Measurements from ENCODE around the gene SEZ6L.

Gene SEZ6L

GRCh38 chr22:26141831-26142230, 27.4 kb upstream of the SEZ6L start:
- Histone ChIP-seq H3K9ac (ENCODE audit: low read length in 5 of 5) (no peak overlapping the region), H3K4me1 (ENCODE audit: control insufficient read depth in 5 of 5, insufficient read depth in 5 of 5, low read length in 5 of 5) (peaks cover 0 to 2% (median 0%) of the 10 kb centered on the region in 5 donors), H3K27me3 (ENCODE audit: control insufficient read depth in 5 of 5, insufficient read depth in 4 of 5, low read length in 5 of 5) (peaks cover 0 to 18% (median 5%) of the 10 kb centered on the region in 5 donors)

GRCh38 chr22:26143806-26144325, 25.4 kb upstream of the SEZ6L start:
- H3K9me3 ChIP-seq (ENCODE audit: control insufficient read depth in 5 of 5, low read length in 5 of 5): no peaks in the 10 kb centered on the region
- H3K4me1 ChIP-seq (ENCODE audit: control insufficient read depth in 5 of 5, insufficient read depth in 5 of 5, low read length in 5 of 5): peaks cover 0 to 2% (median 0%) of the 10 kb centered on the region in 5 donors
- no peak overlapping the region for H3K9ac ChIP-seq (ENCODE audit: low read length in 5 of 5)
- no peaks in the 10 kb centered on the region for H3K36me3 ChIP-seq (ENCODE audit: control insufficient read depth in 5 of 5, insufficient read depth in 5 of 5, low read length in 5 of 5)
- H3K27ac ChIP-seq (ENCODE audit: low read depth, low read length): no peak overlapping the region
- H3K4me3 ChIP-seq (ENCODE audit: low read depth in 1 of 5, low read length in 5 of 5): no peak overlapping the region
- H3K27me3 ChIP-seq (ENCODE audit: control insufficient read depth in 5 of 5, insufficient read depth in 4 of 5, low read length in 5 of 5): peaks cover 0 to 19% (median 3%) of the 10 kb centered on the region in 5 donors

More at GRCh38 chr22:26141831-26142230, 27.4 kb upstream of the SEZ6L start:
- no peaks in the 10 kb centered on the region for H3K36me3 ChIP-seq (ENCODE audit: control insufficient read depth in 5 of 5, insufficient read depth in 5 of 5, low read length in 5 of 5)
- no peak overlapping the region for H3K27ac ChIP-seq (ENCODE audit: low read depth, low read length)
- no peaks in the 10 kb centered on the region for H3K9me3 ChIP-seq (ENCODE audit: control insufficient read depth in 5 of 5, low read length in 5 of 5)
- H3K4me3 ChIP-seq (ENCODE audit: low read depth in 1 of 5, low read length in 5 of 5): no peak overlapping the region

GRCh38 chr22:26159886-26160285, 9.4 kb upstream of the SEZ6L start:
- Histone ChIP-seq H3K36me3 (ENCODE audit: control insufficient read depth in 5 of 5, insufficient read depth in 5 of 5, low read length in 5 of 5) (no peaks in the 10 kb centered on the region), H3K9ac (ENCODE audit: low read length in 5 of 5) (no peak overlapping the region), H3K27ac (ENCODE audit: low read depth, low read length) (no peak overlapping the region), H3K4me1 (ENCODE audit: control insufficient read depth in 5 of 5, insufficient read depth in 5 of 5, low read length in 5 of 5) (no peaks in the 10 kb centered on the region), H3K27me3 (ENCODE audit: control insufficient read depth in 5 of 5, insufficient read depth in 4 of 5, low read length in 5 of 5) (peaks cover 3 to 28% (median 14%) of the 10 kb centered on the region in 5 donors), H3K9me3 (ENCODE audit: control insufficient read depth in 5 of 5, low read length in 5 of 5) (peaks cover 0 to 5% (median 4%) of the 10 kb centered on the region in 5 donors), H3K4me3 (ENCODE audit: low read depth in 1 of 5, low read length in 5 of 5) (no peak overlapping the region)

- peaks cover 6 to 29% (median 13%) of the 10 kb centered on the region in 5 donors for H3K27me3 ChIP-seq (ENCODE audit: control insufficient read depth in 5 of 5, insufficient read depth in 4 of 5, low read length in 5 of 5)
- H3K36me3 ChIP-seq (ENCODE audit: control insufficient read depth in 5 of 5, insufficient read depth in 5 of 5, low read length in 5 of 5): no peaks in the 10 kb centered on the region
- no peak overlapping the region for H3K27ac ChIP-seq (ENCODE audit: low read depth, low read length)
- H3K9me3 ChIP-seq (ENCODE audit: control insufficient read depth in 5 of 5, low read length in 5 of 5): peaks cover 0 to 5% (median 0%) of the 10 kb centered on the region in 5 donors
- H3K9ac ChIP-seq (ENCODE audit: low read length in 5 of 5): no peak overlapping the region
- H3K4me1 ChIP-seq (ENCODE audit: control insufficient read depth in 5 of 5, insufficient read depth in 5 of 5, low read length in 5 of 5): no peaks in the 10 kb centered on the region
- no peak overlapping the region for H3K4me3 ChIP-seq (ENCODE audit: low read depth in 1 of 5, low read length in 5 of 5)
Measured at GRCh38 chr22:26161746-26162145, 7.5 kb upstream of the SEZ6L start.

GRCh38 chr22:26162926-26163325, 6.3 kb upstream of the SEZ6L start:
- Histone ChIP-seq H3K27ac (ENCODE audit: low read depth, low read length) (no peak overlapping the region), H3K4me1 (ENCODE audit: control insufficient read depth in 5 of 5, insufficient read depth in 5 of 5, low read length in 5 of 5) (no peaks in the 10 kb centered on the region), H3K9ac (ENCODE audit: low read length in 5 of 5) (no peak overlapping the region), H3K9me3 (ENCODE audit: control insufficient read depth in 5 of 5, low read length in 5 of 5) (peaks cover 0 to 5% (median 0%) of the 10 kb centered on the region in 5 donors), H3K4me3 (ENCODE audit: low read depth in 1 of 5, low read length in 5 of 5) (no peak overlapping the region), H3K27me3 (ENCODE audit: control insufficient read depth in 5 of 5, insufficient read depth in 4 of 5, low read length in 5 of 5) (peaks cover 10 to 33% (median 19%) of the 10 kb centered on the region in 5 donors), H3K36me3 (ENCODE audit: control insufficient read depth in 5 of 5, insufficient read depth in 5 of 5, low read length in 5 of 5) (no peaks in the 10 kb centered on the region)

GRCh38 chr22:26164174-26164573, 5.1 kb upstream of the SEZ6L start:
- H3K4me1 ChIP-seq (ENCODE audit: control insufficient read depth in 5 of 5, insufficient read depth in 5 of 5, low read length in 5 of 5): peaks cover 0 to 9% (median 5%) of the 10 kb centered on the region in 5 donors
- no peak overlapping the region for H3K27ac ChIP-seq (ENCODE audit: low read depth, low read length)
- peaks cover 16 to 36% (median 27%) of the 10 kb centered on the region in 5 donors for H3K27me3 ChIP-seq (ENCODE audit: control insufficient read depth in 5 of 5, insufficient read depth in 4 of 5, low read length in 5 of 5)
- no peak overlapping the region for H3K4me3 ChIP-seq (ENCODE audit: low read depth in 1 of 5, low read length in 5 of 5)
- no peaks in the 10 kb centered on the region for H3K9me3 ChIP-seq (ENCODE audit: control insufficient read depth in 5 of 5, low read length in 5 of 5)
- H3K36me3 ChIP-seq (ENCODE audit: control insufficient read depth in 5 of 5, insufficient read depth in 5 of 5, low read length in 5 of 5): no peaks in the 10 kb centered on the region
- no peak overlapping the region for H3K9ac ChIP-seq (ENCODE audit: low read length in 5 of 5)

- no peak overlapping the region for H3K27ac ChIP-seq (ENCODE audit: low read depth, low read length)
- no peak overlapping the region for H3K9ac ChIP-seq (ENCODE audit: low read length in 5 of 5)
- peaks cover 0 to 20% (median 13%) of the 10 kb centered on the region in 5 donors for H3K4me1 ChIP-seq (ENCODE audit: control insufficient read depth in 5 of 5, insufficient read depth in 5 of 5, low read length in 5 of 5)
- H3K36me3 ChIP-seq (ENCODE audit: control insufficient read depth in 5 of 5, insufficient read depth in 5 of 5, low read length in 5 of 5): no peaks in the 10 kb centered on the region
- no peaks in the 10 kb centered on the region for H3K9me3 ChIP-seq (ENCODE audit: control insufficient read depth in 5 of 5, low read length in 5 of 5)
- no peak overlapping the region for H3K4me3 ChIP-seq (ENCODE audit: low read depth in 1 of 5, low read length in 5 of 5)
- peaks cover 25 to 57% (median 40%) of the 10 kb centered on the region in 5 donors for H3K27me3 ChIP-seq (ENCODE audit: control insufficient read depth in 5 of 5, insufficient read depth in 4 of 5, low read length in 5 of 5)
Measured at GRCh38 chr22:26168330-26168851, 871 bp upstream of the SEZ6L start.

- Histone ChIP-seq H3K4me1 (ENCODE audit: control insufficient read depth in 5 of 5, insufficient read depth in 5 of 5, low read length in 5 of 5) (peaks cover 0 to 20% (median 13%) of the 10 kb centered on the region in 5 donors), H3K4me3 (ENCODE audit: low read depth in 1 of 5, low read length in 5 of 5) (peak overlapping the region in 2 of 5 donors; percentile 29 to 50), H3K36me3 (ENCODE audit: control insufficient read depth in 5 of 5, insufficient read depth in 5 of 5, low read length in 5 of 5) (no peaks in the 10 kb centered on the region), H3K9ac (ENCODE audit: low read length in 5 of 5) (no peak overlapping the region), H3K27ac (ENCODE audit: low read depth, low read length) (no peak overlapping the region), H3K9me3 (ENCODE audit: control insufficient read depth in 5 of 5, low read length in 5 of 5) (no peaks in the 10 kb centered on the region), H3K27me3 (ENCODE audit: control insufficient read depth in 5 of 5, insufficient read depth in 4 of 5, low read length in 5 of 5) (peaks cover 28 to 58% (median 44%) of the 10 kb centered on the region in 5 donors)
Measured at GRCh38 chr22:26168939-26169314, 335 bp upstream of the SEZ6L start.

GRCh38 chr22:26170112-26170492, 840 bp downstream of the SEZ6L start:
- Histone ChIP-seq H3K4me3 (ENCODE audit: low read depth in 1 of 5, low read length in 5 of 5) (peak overlapping the region in 3 of 5 donors; percentile 29 to 50 (median 30)), H3K36me3 (ENCODE audit: control insufficient read depth in 5 of 5, insufficient read depth in 5 of 5, low read length in 5 of 5) (no peaks in the 10 kb centered on the region), H3K9me3 (ENCODE audit: control insufficient read depth in 5 of 5, low read length in 5 of 5) (no peaks in the 10 kb centered on the region), H3K9ac (ENCODE audit: low read length in 5 of 5) (no peak overlapping the region), H3K27ac (ENCODE audit: low read depth, low read length) (no peak overlapping the region), H3K4me1 (ENCODE audit: control insufficient read depth in 5 of 5, insufficient read depth in 5 of 5, low read length in 5 of 5) (peaks cover 0 to 20% (median 13%) of the 10 kb centered on the region in 5 donors), H3K27me3 (ENCODE audit: control insufficient read depth in 5 of 5, insufficient read depth in 4 of 5, low read length in 5 of 5) (peaks cover 35 to 69% (median 54%) of the 10 kb centered on the region in 5 donors)

- Histone ChIP-seq H3K9ac (ENCODE audit: low read length in 5 of 5) (no peak overlapping the region), H3K27ac (ENCODE audit: low read depth, low read length) (no peak overlapping the region), H3K4me3 (ENCODE audit: low read depth in 1 of 5, low read length in 5 of 5) (no peak overlapping the region), H3K4me1 (ENCODE audit: control insufficient read depth in 5 of 5, insufficient read depth in 5 of 5, low read length in 5 of 5) (peaks cover 0 to 20% (median 13%) of the 10 kb centered on the region in 5 donors), H3K9me3 (ENCODE audit: control insufficient read depth in 5 of 5, low read length in 5 of 5) (no peaks in the 10 kb centered on the region), H3K36me3 (ENCODE audit: control insufficient read depth in 5 of 5, insufficient read depth in 5 of 5, low read length in 5 of 5) (no peaks in the 10 kb centered on the region), H3K27me3 (ENCODE audit: control insufficient read depth in 5 of 5, insufficient read depth in 4 of 5, low read length in 5 of 5) (peaks cover 30 to 69% (median 54%) of the 10 kb centered on the region in 5 donors)
Measured at GRCh38 chr22:26170795-26171580, 1.7 kb downstream of the SEZ6L start.

Measured in subcutaneous abdominal adipose tissue (tissue), 5 donors.